HL-60 (cell line): ENCODE results near the gene ARHGEF12.
A peak's percentile ranks its signal among the peaks of the same experiment; 100 is the strongest.

Experiments
- DNase-seq, 2 experiments: peaks; one replicate each; pipeline ENCODE4 v3.0.0-alpha.2; 2010 to 2020; ENCODE audit warnings: low read depth in 1 of 2, low spot score in 1 of 2
- H3K27ac ChIP-seq: fragments of 250-450 bp; sonication (Bioruptor Pico); replicated peaks from 2 replicates; pipeline ENCODE4 v1.5.1; 2020; ENCODE audit warnings: mild to moderate bottlenecking, moderate library complexity
- H3K27me3 ChIP-seq: fragments of 250-450 bp; sonication (Bioruptor Pico); 2 replicates; pipeline ENCODE4 v1.5.1; 2021; ENCODE audit warnings: mild to moderate bottlenecking, moderate library complexity; ENCODE audit not compliant: insufficient read depth, poor library complexity, severe bottlenecking
- H3K4me3 ChIP-seq: replicated peaks from 2 replicates; pipeline ENCODE4 v1.5.1; 2011; ENCODE audit warnings: mild to moderate bottlenecking, control low read depth, low read length; ENCODE audit not compliant: insufficient read depth
- GABPA ChIP-seq: IDR thresholded peaks from 2 replicates; pipeline ENCODE4 v1.6.1; 2012; ENCODE audit warnings: low read depth
- POLR2AphosphoS5 ChIP-seq: IDR thresholded peaks from 2 replicates; pipeline ENCODE4 v1.6.1; 2012; ENCODE audit warnings: low read depth
- SPI1 ChIP-seq: IDR thresholded peaks from 2 replicates; pipeline ENCODE4 v1.6.1; 2012; ENCODE audit warnings: low read depth, mild to moderate bottlenecking, borderline replicate concordance
- TF ChIP-seq, protein P1 (sequence below): IDR thresholded peaks from 2 replicates; pipeline ENCODE4 v1.6.1; 2012; ENCODE audit warnings: low read depth; ENCODE audit not compliant: insufficient replicate concordance
- TF ChIP-seq, protein P2 (sequence below): IDR thresholded peaks from one replicate; pipeline ENCODE4 v1.5.1; 2011; ENCODE audit warnings: low read length, control low read depth, inconsistent platforms; ENCODE audit not compliant: insufficient read depth

The ARHGEF12 gene

DNA sequence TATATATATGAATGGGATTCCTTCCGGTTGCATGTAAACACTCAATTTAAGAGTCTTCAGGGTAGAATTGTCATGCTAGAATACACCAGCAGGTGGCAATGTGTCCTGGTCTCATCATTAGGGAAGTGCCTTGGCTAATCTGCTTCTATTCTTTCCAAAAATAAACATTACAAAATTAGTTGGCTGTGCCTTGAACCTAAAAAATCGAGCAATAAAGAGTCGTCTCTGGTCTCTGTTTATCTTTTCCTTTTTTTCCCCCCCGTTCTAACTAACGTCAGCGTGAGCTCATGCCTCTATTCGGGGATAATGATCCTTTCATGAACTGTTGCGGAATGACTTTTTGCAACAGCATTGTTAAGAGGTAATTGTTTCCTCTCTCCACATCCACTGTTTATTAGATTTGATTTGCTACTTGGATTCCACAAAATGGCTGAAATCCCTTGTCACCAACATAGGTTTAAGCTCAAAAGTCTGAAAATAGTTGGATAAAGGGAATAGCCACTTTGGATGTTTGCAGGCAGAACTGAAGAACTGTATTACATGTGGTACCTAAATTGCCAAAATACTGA is 1.2 kb upstream of the ARHGEF12 start:
- DNase-seq: peak; percentile 59 to 65
- no peak overlapping the region for H3K4me3 ChIP-seq
- TF ChIP-seq, protein P1, sequence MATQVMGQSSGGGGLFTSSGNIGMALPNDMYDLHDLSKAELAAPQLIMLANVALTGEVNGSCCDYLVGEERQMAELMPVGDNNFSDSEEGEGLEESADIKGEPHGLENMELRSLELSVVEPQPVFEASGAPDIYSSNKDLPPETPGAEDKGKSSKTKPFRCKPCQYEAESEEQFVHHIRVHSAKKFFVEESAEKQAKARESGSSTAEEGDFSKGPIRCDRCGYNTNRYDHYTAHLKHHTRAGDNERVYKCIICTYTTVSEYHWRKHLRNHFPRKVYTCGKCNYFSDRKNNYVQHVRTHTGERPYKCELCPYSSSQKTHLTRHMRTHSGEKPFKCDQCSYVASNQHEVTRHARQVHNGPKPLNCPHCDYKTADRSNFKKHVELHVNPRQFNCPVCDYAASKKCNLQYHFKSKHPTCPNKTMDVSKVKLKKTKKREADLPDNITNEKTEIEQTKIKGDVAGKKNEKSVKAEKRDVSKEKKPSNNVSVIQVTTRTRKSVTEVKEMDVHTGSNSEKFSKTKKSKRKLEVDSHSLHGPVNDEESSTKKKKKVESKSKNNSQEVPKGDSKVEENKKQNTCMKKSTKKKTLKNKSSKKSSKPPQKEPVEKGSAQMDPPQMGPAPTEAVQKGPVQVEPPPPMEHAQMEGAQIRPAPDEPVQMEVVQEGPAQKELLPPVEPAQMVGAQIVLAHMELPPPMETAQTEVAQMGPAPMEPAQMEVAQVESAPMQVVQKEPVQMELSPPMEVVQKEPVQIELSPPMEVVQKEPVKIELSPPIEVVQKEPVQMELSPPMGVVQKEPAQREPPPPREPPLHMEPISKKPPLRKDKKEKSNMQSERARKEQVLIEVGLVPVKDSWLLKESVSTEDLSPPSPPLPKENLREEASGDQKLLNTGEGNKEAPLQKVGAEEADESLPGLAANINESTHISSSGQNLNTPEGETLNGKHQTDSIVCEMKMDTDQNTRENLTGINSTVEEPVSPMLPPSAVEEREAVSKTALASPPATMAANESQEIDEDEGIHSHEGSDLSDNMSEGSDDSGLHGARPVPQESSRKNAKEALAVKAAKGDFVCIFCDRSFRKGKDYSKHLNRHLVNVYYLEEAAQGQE: no peak
- TF ChIP-seq SPI1 (peak; percentile 77), GABPA (no peak), POLR2AphosphoS5 (no peak)
- TF ChIP-seq, protein P2, sequence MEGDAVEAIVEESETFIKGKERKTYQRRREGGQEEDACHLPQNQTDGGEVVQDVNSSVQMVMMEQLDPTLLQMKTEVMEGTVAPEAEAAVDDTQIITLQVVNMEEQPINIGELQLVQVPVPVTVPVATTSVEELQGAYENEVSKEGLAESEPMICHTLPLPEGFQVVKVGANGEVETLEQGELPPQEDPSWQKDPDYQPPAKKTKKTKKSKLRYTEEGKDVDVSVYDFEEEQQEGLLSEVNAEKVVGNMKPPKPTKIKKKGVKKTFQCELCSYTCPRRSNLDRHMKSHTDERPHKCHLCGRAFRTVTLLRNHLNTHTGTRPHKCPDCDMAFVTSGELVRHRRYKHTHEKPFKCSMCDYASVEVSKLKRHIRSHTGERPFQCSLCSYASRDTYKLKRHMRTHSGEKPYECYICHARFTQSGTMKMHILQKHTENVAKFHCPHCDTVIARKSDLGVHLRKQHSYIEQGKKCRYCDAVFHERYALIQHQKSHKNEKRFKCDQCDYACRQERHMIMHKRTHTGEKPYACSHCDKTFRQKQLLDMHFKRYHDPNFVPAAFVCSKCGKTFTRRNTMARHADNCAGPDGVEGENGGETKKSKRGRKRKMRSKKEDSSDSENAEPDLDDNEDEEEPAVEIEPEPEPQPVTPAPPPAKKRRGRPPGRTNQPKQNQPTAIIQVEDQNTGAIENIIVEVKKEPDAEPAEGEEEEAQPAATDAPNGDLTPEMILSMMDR: peak; percentile 30
- peaks cover 60% of the 10 kb centered on the region for H3K27me3 ChIP-seq
- H3K27ac ChIP-seq: no peak overlapping the region

DNA sequence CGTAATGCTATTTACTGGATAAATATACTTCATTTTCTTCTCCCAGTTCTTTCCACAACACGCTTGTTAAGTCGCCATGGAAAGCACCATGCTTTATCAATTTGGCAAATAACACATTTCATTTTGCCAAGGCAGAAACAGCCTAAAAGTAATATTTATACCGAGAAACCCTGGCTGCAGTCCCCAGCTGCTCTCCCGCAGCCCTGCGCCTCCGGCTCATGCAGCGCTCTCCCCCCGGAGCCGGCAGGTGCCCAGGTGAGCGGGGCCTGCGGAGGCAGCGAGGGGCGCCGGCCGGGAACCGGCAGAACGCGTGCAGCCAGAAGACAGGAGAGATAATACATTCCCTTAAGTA is 681 bp upstream of the ARHGEF12 start:
- H3K4me3 ChIP-seq: peak overlapping the region; percentile 50; the same call in 1 of the 2 replicates
- peaks cover 63% of the 10 kb centered on the region for H3K27me3 ChIP-seq
- no peak for DNase-seq
- TF ChIP-seq, protein P2: no peak
- TF ChIP-seq POLR2AphosphoS5 (no peak), SPI1 (no peak), GABPA (no peak)
- TF ChIP-seq, protein P1: no peak
- no peak overlapping the region for H3K27ac ChIP-seq

DNA sequence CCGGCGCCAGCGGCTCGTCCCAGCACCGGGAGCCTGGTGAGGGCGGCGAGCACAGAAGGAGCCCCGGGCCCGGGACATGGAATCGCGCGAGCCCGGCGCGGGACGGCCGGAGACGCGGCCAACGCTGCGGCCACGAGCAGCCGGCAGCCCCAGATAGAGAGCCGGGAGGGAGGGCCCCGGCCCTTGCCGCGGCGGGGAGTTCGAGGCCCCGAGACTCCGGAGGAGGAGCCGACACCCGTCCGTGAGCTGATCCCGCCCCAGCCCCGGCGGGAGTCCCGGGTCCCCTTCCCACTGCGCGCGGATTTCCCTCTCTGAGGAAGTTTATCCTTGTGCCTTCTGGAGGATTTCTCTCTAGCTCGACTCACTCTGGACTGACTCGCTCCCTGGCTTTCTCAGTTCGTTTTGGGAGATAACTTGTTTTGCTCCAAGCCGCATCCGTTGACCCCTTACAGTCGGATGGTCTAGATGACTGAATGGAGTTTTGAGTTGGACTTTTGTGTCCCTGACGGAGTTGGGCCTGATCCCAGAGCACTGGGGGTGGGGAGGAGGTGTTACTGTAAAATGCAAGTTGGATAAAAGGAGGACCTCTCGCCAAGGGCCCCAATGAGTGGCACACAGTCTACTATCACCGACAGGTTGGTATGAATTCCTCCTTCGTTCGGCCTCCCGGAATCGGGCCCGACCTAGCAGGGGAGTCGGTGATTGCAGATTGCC is 585 bp downstream of the ARHGEF12 start:
- no peak overlapping the region for H3K27ac ChIP-seq
- DNase-seq: no peak

More for the DNA sequence above, 585 bp downstream of the ARHGEF12 start:
- TF ChIP-seq GABPA (no peak), POLR2AphosphoS5 (no peak), SPI1 (no peak)
- TF ChIP-seq, protein P1: no peak
- TF ChIP-seq, protein P2: no peak
- Histone ChIP-seq H3K4me3 (peak overlapping the region; percentile 50), H3K27me3 (peaks cover 65% of the 10 kb centered on the region)
